ENCODE data around the gene ADTRP.

Gene ADTRP

DNA sequence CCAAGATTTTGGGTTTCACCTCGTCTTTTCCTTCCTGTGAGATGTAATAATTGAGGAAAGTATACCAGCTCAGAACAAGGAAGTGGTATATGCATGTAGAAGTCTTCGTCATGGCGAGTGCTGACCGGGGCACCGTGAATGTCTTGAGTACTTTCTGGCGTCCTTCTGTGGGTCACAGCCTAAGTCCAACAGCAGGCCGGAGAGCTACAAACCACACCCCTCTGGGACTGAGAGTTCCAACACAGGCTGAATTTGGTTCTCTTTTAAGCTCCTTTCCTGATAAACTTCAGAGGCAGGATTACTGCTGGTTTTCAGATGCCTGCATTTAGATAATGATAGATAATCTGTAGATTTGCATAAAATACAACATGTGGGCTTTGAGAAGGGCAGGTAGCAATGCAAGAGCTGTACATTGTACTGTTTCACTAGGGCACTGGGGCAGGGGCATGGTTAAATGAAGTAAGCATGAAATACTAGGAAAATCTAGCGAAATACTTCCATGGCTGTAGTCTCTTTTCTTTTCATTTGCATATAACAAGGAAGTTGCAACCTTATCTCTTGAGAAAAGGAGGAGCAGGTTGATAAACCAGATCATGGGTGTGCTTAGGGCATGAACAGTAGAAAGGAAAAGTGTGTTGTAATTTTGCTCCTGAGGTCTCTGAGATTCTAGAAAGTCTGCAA is at the start of gene ADTRP:
Gene ADTRP, minus strand, starts transcription at position 156 of the 681 bp plus-strand sequence. Its CDS starts 44 bp downstream, at position 112.
- DNase-seq, result no peak

GRCh38 chr6:11826779-11827178 is 48.2 kb upstream of the ADTRP start:
- no peak for DNase-seq

DNA sequence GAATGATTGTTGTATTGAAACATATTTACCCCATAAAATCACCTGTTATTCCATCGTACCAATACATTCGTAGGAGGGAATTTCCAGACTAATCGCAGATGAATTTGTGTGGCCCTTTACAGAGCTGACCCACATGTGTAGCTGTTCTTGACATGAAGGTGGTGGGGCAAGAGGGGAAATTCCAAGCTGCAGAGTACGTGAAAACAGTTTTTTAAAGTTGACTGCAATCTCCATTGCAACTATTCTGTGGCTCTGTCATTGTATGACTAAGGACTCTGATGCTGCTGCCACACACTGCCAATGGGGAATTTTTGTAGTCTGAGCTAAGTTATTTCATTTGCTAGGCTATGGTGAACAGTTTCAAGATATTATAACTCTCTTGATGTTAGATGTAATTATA is 46.4 kb upstream of the ADTRP start:
- peak in 1 of 2 experiments; percentile 19 for DNase-seq

- DNase-seq, result no peak
These were observed 43.7 kb upstream of the ADTRP start for GRCh38 chr6:11822346-11822745.

DNA sequence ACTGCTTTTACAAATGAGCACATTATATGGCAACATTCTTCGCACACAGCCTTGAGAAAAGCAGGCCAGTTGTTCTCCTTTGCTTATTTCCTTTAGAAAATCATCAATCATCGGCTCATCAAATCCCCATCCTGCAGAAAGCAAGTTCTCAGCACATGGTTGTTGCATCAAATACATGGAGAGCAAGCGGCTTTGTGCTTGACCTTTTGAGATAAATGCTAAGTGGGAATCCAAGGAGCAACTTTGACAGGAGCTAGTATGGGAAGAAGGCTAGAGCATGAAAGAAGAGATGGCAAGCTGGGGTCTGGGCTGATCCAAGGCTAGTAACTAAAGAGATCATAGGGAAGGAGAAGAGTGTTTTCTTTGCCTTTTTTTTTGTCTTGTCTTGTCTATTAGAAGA is 43.2 kb upstream of the ADTRP start:
- DNase-seq, result no peak

DNA sequence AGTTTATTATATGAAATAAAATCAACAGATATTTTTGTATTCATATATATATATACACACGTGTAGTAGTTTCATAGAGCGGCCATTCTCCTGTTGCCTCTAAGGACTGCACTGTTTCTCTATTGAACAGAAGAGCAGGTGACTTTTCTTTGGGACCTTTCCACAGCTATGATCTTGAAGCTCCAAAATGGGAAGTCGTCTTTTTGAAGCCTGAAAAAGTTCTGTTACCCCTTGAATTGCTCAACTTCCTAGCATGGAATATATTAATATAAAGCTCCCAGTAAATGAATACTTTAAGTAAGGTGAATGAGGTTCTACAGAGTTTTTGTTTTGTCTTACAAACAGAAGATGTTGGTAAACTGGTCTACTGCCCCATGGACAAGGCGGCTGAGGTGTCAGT is 42.2 kb upstream of the ADTRP start:
- DNase-seq, result no peak

DNA sequence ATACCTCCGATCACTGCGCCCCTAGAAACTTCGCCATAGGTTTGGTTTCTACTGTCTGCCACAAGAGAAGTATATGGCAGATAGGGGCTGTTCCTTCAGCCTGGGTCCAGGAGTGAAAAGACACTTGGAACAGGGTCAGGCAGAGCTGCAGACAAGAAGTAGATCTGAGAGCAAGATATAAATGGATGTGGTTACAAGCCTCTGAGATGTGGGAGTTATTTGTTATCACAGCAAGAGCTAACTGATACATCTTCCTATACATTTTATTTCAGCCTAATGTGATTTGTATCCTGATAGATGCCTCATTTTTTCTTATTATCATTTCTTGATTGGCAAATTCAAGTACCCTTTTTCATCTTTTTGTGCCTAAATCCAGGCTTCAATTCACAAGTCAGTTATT is 40.9 kb upstream of the ADTRP start:
- no peak for DNase-seq

DNA sequence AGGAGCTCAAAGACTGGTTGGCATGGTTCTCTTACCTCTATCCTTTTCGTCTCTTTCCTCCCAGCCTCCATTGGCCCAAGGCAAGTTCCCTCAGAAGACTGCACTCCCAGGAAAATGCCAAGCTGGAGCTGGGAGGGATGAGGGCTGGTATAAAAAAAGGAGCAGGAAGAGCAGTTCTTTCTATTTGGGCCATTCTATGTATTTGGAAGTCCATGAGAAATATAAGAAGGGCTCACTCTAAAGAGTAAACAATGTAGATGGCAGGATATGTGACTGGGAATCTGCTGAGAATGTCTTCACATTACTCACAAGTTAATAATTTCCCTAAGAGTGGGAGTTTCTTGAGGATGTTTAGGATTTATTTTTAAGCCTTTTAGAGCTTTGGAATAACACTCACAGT is 36.6 kb upstream of the ADTRP start:
- DNase-seq, result no peak

- no peak for DNase-seq
These were observed 36.2 kb upstream of the ADTRP start for GRCh38 chr6:11814819-11815218.

- no peak for DNase-seq
These were observed 35.5 kb upstream of the ADTRP start for GRCh38 chr6:11814106-11814505.

DNA sequence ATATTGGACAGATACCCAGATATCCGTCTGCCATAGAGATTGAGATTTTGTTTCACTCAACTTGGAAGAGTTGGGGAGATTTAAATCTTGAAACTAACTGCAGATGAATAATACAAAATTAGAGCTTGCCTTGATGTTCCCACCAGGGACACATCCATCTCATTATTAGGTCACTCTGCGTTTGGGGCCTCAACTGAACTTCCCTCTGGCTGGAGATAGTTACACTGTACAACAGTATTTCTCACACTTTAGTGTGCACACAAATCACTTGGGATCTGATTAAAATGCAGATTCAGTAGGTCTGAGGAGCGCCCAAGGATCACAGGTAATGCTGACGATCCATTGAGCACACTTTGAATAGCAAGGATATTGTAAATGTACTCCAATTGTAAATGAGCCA is 35.0 kb upstream of the ADTRP start:
- no peak for DNase-seq

DNA sequence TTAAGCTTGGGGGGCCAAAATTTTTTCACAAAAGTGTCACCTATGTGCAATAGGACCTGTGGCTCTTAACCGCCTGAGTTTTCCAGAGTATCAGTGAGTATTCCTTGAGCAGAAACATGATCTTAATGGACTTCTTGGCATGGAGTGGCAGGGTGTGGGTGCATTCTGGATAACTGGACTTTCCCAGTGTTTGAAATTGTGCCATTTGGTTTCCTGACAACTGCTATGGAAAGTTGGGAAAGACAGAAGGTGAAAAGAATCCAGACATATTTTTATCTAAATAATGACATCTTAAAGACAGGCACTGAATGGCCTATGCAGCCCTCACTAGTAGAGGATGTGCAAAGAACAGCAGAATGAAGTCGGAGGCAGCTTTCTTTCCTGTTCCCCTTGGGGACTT is 34.3 kb upstream of the ADTRP start:
- DNase-seq, result no peak

DNA sequence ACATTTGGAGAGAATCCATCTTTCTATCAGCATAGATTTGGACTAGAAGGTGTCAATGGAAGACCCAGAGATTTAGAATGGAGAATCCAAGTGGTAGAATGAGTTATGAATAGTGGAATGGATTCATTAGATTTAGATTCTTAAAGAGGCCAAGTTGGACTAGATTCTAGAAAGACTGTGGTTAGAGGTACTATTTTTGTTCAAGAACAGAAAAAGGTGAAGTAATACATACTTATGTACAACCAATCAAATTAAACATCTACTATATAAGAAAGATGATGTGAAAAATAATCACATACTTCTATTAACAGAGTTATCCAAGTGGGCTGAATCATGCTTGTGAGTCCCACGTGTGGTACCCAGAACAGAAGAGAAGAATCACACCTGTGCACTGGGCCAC is 33.8 kb upstream of the ADTRP start:
- no peak for DNase-seq

DNA sequence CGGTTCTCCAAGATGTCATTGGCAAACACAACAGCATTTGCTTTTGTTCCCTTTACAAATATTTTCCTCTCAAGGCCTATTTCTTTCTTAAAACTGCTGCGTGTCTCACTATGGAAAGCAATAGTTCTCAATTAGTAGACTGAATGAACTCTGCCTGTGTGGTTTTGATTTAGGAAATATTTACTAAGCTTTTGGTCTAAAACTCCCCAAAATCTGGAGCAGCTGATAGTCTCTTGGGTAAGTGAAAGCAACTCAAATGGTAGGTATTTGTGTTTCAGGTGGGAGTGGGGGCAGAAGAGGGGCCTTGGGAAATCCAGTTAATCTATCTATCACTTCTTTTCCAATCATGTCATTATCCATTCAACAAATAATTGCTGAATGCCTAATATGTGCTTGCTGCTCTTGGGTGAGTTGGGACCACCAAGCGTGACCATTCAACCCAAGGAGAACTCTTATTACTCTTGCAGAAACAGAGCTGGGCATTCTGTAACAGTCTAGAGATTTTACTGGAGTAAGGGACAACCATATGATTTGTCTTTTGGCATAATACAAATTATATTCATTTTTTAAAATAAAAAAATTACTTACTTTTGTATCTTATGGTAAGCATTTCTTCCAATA is 33.2 kb upstream of the ADTRP start:
- no peak for DNase-seq

GRCh38 chr6:11810854-11811643 is 32.4 kb upstream of the ADTRP start:
- no peak for DNase-seq

- no peak for DNase-seq
These were observed 31.5 kb upstream of the ADTRP start for GRCh38 chr6:11810039-11810541.

- no peak for DNase-seq
These were observed 29.5 kb upstream of the ADTRP start for GRCh38 chr6:11808054-11808453.

DNA sequence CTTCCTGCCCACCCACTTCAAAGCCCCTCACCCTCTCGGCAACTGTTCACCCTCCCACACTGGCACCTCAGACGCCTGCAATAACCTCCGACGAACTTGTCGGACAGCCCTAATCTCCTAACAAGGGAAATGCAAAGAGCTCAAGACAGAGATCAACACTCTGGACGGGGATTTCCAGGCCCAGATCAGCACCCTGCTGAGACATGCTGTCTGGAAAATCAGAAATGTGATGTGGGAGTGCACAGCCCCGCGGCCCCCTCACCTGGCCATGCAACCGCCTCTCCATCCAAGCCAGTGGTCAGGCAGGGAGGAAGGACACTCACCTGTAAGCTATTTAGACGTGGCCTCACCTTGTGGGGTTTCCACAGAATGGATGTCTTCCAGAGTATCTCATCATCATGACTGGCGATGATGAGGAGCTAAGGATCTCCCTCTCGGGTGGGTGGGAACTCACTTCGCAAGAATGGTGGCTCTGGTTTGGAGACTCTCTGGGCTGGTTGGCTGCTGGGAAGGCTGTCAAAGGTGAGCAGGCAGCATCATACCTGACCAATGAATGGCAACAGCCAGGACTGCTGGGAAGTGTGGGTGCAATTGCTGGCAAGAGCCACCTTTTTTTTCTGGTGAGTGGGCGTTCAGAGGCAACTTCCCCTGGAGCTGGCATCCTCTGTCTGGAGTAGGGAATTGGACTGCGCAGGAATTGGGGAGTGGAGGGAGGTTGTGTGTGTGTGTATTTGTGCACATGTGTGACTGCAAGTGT is 28.1 kb upstream of the ADTRP start:
- peak; percentile 33 to 37 for DNase-seq

- DNase-seq, result no peak
These were observed 26.9 kb upstream of the ADTRP start for GRCh38 chr6:11805259-11806053.

DNA sequence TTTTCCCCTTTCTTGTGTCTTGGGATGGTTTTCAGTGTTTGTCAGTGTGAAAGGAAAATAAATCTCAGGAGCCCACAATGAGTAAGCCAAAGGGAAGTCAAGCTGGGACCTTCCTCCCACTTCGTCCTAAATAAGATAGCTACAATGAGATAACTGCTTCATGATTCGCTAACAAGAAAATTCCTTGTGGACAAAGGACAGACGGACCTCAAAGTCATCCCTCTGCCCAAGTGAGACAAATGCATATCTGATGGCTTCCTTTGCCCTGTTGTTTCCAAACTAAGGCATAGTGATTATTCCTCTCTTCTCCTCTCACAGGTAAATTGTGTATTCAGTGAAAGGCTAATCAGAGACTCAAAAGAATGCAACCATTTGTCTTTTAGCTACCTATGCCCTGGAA is 26.1 kb upstream of the ADTRP start:
- DNase-seq, result no peak

DNA sequence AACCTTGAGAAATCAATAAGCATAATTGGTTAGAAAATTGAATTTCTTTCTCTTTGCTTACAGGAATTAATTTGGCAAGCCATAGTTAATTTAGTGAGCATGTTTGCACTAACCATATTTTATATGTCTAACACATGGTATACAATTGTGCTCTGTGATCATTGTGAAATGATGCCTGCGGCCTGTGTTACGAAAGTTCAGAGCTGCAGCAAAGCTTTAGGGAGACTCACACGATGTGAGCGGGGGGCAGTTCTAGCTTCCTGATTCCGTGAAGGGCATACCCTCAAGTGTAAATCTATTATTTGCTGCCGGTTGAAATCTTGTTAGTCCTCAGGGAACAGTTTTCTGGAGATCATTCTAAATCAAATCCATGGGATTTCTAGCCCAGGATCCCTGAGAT is 25.5 kb upstream of the ADTRP start:
- DNase-seq, result no peak

DNA sequence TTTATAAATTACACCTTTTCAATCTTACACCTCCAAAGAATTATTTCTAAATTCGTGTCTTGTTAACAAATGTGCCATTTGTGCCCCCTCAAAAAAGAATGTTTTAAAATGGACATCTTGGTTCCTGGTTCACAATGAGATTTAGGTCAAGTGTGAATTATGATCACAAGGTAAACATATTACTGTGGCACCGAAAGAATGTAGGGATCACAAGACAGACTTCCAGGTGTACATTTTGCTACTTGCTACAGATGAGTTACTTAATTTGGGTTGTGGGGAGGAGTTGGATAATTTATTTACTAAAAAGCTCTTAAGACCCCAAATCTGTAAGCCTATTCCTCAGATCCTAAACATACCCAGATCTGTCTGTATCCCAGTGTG is 25.0 kb upstream of the ADTRP start:
- no peak for DNase-seq
